GM12878 (cell line): ENCODE results near the gene ZNF341. TPM values are rescaled to one million over a fixed set of nuclear protein-coding genes. Genes with fewer than 3 reads are reported as not detected.

ENCODE experiments used
- ATAC-seq: fragments of 200-7000 bp; cut with Tn5 transposase; 3 replicates; pipeline ENCODE4 v1.9.1; 2020; ENCODE audit warnings: mild to moderate bottlenecking, moderate library complexity
- BruUV-seq: library from RNA; stranded (reverse); fragments of 400-500 nt; replicated peaks from 2 replicates; lab custom pipeline; 2021; lab: Mats Ljungman, UMichigan
- CTCF ChIA-PET: fragments of 300-600 bp; sonication (Branson Sonifier 250); formaldehyde crosslinking; extraction: SDS; loops from one replicate; lab custom pipeline; 2021; ENCODE audit warnings: inconsistent platforms; lab: Yijun Ruan, JAX
- POLR2A ChIA-PET: fragments of 350-600 bp; formaldehyde crosslinking; extraction: SDS; loops from one replicate; lab custom pipeline; 2021; ENCODE audit warnings: inconsistent platforms; lab: Charles Lee
- RAD21 ChIA-PET: fragments of 300-600 bp; sonication (Branson Sonifier 250); formaldehyde crosslinking; loops from one replicate; lab custom pipeline; 2023; ENCODE audit warnings: antibody characterized with exemption; ENCODE audit not compliant: unreplicated experiment; lab: Charles Lee
- SMC1A ChIA-PET: fragments of 300-600 bp; sonication (Branson Sonifier 250); formaldehyde crosslinking; loops from one replicate; lab custom pipeline; 2023; ENCODE audit not compliant: unreplicated experiment, uncharacterized antibody; lab: Charles Lee
- DNase-seq: peaks from one replicate; pipeline ENCODE4 v3.0.0-alpha.2; 2011; ENCODE audit warnings: low read depth, low spot score
- FAIRE-seq: peaks from 3 replicates; lab custom pipeline; 2011; peaks lifted over from hg19 to GRCh38; lab: Jason Lieb, UNC
- H2AFZ ChIP-seq: 2 replicates; pipeline ENCODE4 v1.6.0; 2011; ENCODE audit warnings: low read depth, low read length, control low read depth; ENCODE audit not compliant: control insufficient read depth
- H3K27ac ChIP-seq: 2 replicates; pipeline ENCODE4 v1.5.1; 2011; ENCODE audit warnings: control low read depth; ENCODE audit not compliant: control insufficient read depth, insufficient read depth
- H3K27me3 ChIP-seq, 2 experiments: replicated peaks in 1 of 2; 2 replicates each; pipeline versions ENCODE4 v1.6.0 to v1.6.1; 2011; ENCODE audit warnings: low read length in 1 of 2; ENCODE audit not compliant: control insufficient read depth in 2 of 2, insufficient read depth in 2 of 2
- H3K36me3 ChIP-seq, 2 experiments: 2 replicates each; pipeline ENCODE4 v1.5.1; 2011; ENCODE audit warnings: low read length in 1 of 2; ENCODE audit not compliant: control insufficient read depth in 2 of 2, insufficient read depth in 2 of 2
- H3K4me1 ChIP-seq: 2 replicates; pipeline ENCODE4 v1.6.1; 2011; ENCODE audit warnings: mild to moderate bottlenecking, low read length, moderate library complexity, mixed read lengths; ENCODE audit not compliant: control insufficient read depth, insufficient read depth
- H3K4me2 ChIP-seq: 2 replicates; pipeline ENCODE4 v1.6.0; 2011; ENCODE audit warnings: control low read depth; ENCODE audit not compliant: control insufficient read depth, insufficient read depth
- H3K4me3 ChIP-seq: fragments of 200-600 bp; sonication (generic); 2 replicates; pipeline ENCODE4 v1.5.1; 2016
- H3K79me2 ChIP-seq: 2 replicates; pipeline ENCODE4 v1.6.0; 2011; ENCODE audit warnings: low read length; ENCODE audit not compliant: control insufficient read depth, insufficient read depth
- H3K9ac ChIP-seq: 2 replicates; pipeline ENCODE4 v1.8.0; 2011; ENCODE audit warnings: low read length, control low read depth, mixed read lengths; ENCODE audit not compliant: control insufficient read depth, insufficient read depth
- H3K9me3 ChIP-seq: replicated peaks from 3 replicates; pipeline ENCODE4 v1.5.1; 2011; ENCODE audit warnings: mild to moderate bottlenecking, low read length; ENCODE audit not compliant: control insufficient read depth, insufficient read depth
- H4K20me1 ChIP-seq: 2 replicates; pipeline ENCODE4 v1.6.0; 2011; ENCODE audit not compliant: control insufficient read depth, insufficient read depth
- CBFB ChIP-seq: IDR thresholded peaks from 2 replicates; pipeline ENCODE4 v1.6.1; 2016; ENCODE audit warnings: antibody characterized with exemption, low read depth
- CHD1 ChIP-seq: IDR thresholded peaks from 2 replicates; pipeline ENCODE4 v1.6.1; 2012; ENCODE audit warnings: low read depth, low read length, improper control_type of control experiment
- FOS ChIP-seq: IDR thresholded peaks from 3 replicates; pipeline ENCODE4 v1.6.1; 2011; ENCODE audit warnings: borderline replicate concordance; ENCODE audit not compliant: insufficient read length; ENCODE audit errors: extremely low read depth
- FOXM1 ChIP-seq: IDR thresholded peaks from 2 replicates; pipeline ENCODE4 v1.6.1; 2012; ENCODE audit warnings: low read depth, mild to moderate bottlenecking, inconsistent platforms, low read length, moderate library complexity
- GABPA ChIP-seq: IDR thresholded peaks from 2 replicates; pipeline ENCODE4 v1.6.1; 2014; ENCODE audit warnings: antibody characterized with exemption, low read depth, mild to moderate bottlenecking, inconsistent platforms
- JUND ChIP-seq: IDR thresholded peaks from 2 replicates; pipeline ENCODE4 v1.6.1; 2012; ENCODE audit warnings: low read depth, mild to moderate bottlenecking, low read length, improper control_type of control experiment, moderate library complexity
- MEF2B ChIP-seq: fragments of 450-650 bp; IDR thresholded peaks from 2 replicates; pipeline ENCODE4 v1.6.1; 2018; ENCODE audit warnings: mild to moderate bottlenecking, moderate library complexity; ENCODE audit not compliant: partially characterized antibody, poor library complexity, severe bottlenecking
- MYB ChIP-seq: fragments of 150-350 bp; IDR thresholded peaks from 2 replicates; pipeline ENCODE4 v1.6.1; 2014; ENCODE audit warnings: mild to moderate bottlenecking, low read depth, low read length, borderline replicate concordance
- NFXL1 ChIP-seq: fragments of 450-650 bp; IDR thresholded peaks from 2 replicates; pipeline ENCODE4 v1.6.1; 2017; ENCODE audit warnings: antibody characterized with exemption, mild to moderate bottlenecking, borderline replicate concordance
- RFX5 ChIP-seq: IDR thresholded peaks from 2 replicates; pipeline ENCODE4 v1.6.1; 2011; ENCODE audit warnings: low read depth, low read length, improper control_type of control experiment
- RUNX3 ChIP-seq: IDR thresholded peaks from 2 replicates; pipeline ENCODE4 v1.6.1; 2012; ENCODE audit warnings: low read length, inconsistent platforms
- STAT3 ChIP-seq: IDR thresholded peaks from 2 replicates; pipeline ENCODE4 v1.6.1; 2011; ENCODE audit warnings: low read depth, low read length, improper control_type of control experiment
- TARDBP ChIP-seq: IDR thresholded peaks from 2 replicates; pipeline ENCODE4 v1.6.1; 2016; ENCODE audit warnings: borderline replicate concordance
- ZZZ3 ChIP-seq: IDR thresholded peaks from 2 replicates; pipeline ENCODE4 v1.6.1; 2011; ENCODE audit warnings: low read depth; ENCODE audit not compliant: control insufficient read depth, insufficient read length
- WGBS: methylation state at CpG from one replicate; pipeline ENCODE4 v1.1.6; 2016; ENCODE audit warnings: low lambda C conversion rate; ENCODE audit not compliant: insufficient replicate concordance, insufficient coverage; ENCODE audit errors: missing lambda C conversion rate; 5-methylcytosine and 5-hydroxymethylcytosine counted together
- in situ Hi-C: fragments of 300-500 bp; cut with MboI; formaldehyde crosslinking; loops from 9 replicates; pipeline ENCODE4 v1.14.3; 2018; ENCODE audit warnings: mixed read lengths
- intact Hi-C: fragments of 100-400 bp; cut with micrococcal nuclease; formaldehyde crosslinking; loops from one replicate; pipeline ENCODE4 v1.14.2; 2022; ENCODE audit not compliant: unreplicated experiment
- polyA plus RNA-seq, 11 experiments: library from polyadenylated mRNA; depleted of rRNA in 4 of 11; unstranded in 6 of 11; stranded (reverse) in 5 of 11; fragments of >200 nt; fragmentation: Nextera tagmentation in 4 of 11; fragmentation: Illumina TruSeq in 1 of 11; extraction: Ambion mirVana in 4 of 11; extraction: Trizol in 1 of 11; gene quantifications; 1 replicate in 1 of 11; 2 replicates in 10 of 11; pipeline versions ENCODE4 v1.2.1 to v1.2.3, GENCODE V29; 2011 to 2016; ENCODE audit warnings: inconsistent platforms in 2 of 11, missing spikeins in 2 of 11, low read depth in 1 of 11
- total RNA-seq, 4 experiments: library from RNA; depleted of rRNA in 3 of 4; stranded (reverse); fragments of >200 nt in 3 of 4; fragmentation: Illumina TruSeq in 1 of 4; extraction: Trizol in 1 of 4; gene quantifications; 2 replicates each; pipeline versions ENCODE4 v1.2.1 to v1.2.3, GENCODE V29; 2013 to 2021
- TF ChIP-seq, protein P1 (sequence below): fragments of 450-650 bp; IDR thresholded peaks from 2 replicates; pipeline ENCODE4 v1.6.1; 2017; ENCODE audit warnings: mild to moderate bottlenecking, moderate library complexity
- TF ChIP-seq, protein P2 (sequence below): fragments of 450-650 bp; conservative IDR thresholded peaks from 2 replicates; pipeline ENCODE4 v1.6.1; 2017; ENCODE audit warnings: mild to moderate bottlenecking, moderate library complexity
- TF ChIP-seq, protein P3 (sequence below): IDR thresholded peaks from 2 replicates; pipeline ENCODE4 v1.6.1; 2012; ENCODE audit warnings: low read length, inconsistent platforms

Gene ZNF341
- total and polyA plus RNA-seq, 10 of the 15 experiments (the other 5 are each of a cell fraction or from before 2014, with no cell fraction given), result 0.18 to 5.0 (median 2.6) TPM

DNA sequence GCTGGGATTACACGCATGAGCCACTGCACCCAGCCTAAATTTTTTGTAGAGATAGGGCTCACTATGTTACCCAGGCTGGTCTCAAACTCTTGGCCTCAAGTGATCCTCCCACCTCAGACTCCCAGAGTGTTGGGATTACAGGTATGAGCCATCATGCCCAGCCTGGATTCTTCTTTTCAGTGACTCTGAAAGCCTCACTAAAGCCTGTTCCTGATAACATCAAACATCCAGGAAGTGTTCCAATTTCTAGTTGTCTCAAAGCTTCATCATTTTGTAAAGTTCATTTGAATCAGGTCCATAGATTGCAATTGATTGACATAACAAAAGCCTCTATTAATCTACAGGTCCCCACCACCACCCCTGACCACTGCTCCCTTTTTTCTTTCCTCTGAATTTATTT lies 50.1 kb downstream of the ZNF341 start (continued):
- TF ChIP-seq, protein P1, sequence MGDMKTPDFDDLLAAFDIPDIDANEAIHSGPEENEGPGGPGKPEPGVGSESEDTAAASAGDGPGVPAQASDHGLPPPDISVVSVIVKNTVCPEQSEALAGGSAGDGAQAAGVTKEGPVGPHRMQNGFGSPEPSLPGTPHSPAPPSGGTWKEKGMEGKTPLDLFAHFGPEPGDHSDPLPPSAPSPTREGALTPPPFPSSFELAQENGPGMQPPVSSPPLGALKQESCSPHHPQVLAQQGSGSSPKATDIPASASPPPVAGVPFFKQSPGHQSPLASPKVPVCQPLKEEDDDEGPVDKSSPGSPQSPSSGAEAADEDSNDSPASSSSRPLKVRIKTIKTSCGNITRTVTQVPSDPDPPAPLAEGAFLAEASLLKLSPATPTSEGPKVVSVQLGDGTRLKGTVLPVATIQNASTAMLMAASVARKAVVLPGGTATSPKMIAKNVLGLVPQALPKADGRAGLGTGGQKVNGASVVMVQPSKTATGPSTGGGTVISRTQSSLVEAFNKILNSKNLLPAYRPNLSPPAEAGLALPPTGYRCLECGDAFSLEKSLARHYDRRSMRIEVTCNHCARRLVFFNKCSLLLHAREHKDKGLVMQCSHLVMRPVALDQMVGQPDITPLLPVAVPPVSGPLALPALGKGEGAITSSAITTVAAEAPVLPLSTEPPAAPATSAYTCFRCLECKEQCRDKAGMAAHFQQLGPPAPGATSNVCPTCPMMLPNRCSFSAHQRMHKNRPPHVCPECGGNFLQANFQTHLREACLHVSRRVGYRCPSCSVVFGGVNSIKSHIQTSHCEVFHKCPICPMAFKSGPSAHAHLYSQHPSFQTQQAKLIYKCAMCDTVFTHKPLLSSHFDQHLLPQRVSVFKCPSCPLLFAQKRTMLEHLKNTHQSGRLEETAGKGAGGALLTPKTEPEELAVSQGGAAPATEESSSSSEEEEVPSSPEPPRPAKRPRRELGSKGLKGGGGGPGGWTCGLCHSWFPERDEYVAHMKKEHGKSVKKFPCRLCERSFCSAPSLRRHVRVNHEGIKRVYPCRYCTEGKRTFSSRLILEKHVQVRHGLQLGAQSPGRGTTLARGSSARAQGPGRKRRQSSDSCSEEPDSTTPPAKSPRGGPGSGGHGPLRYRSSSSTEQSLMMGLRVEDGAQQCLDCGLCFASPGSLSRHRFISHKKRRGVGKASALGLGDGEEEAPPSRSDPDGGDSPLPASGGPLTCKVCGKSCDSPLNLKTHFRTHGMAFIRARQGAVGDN, result no peak
- TF ChIP-seq NFXL1 (no peak), CHD1 (no peak), MYB (no peak), RFX5 (no peak)
- TF ChIP-seq, all 136 proteins: peak for 0

DNA sequence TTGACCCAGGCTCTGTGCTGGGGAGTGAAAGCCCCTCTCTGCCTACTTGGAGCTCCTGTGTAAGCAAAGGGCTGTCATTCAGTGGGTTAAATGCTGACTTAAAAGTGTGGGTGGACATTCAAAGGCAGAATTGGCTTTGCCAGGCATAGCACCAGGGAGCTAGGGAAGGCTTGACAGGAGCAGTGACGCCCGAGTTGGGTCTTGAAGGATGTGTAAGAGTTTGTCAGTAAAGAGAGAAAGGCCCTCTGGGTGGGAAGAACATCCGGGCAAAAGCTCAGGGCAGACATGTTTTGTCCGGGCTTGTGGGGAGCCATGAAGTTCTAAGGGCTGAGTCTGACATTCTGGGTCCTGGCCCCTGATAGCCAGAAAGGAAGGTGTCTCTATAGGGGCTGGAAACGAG lies 51.5 kb downstream of the ZNF341 start:
- Histone ChIP-seq H4K20me1 (no peaks in the 10 kb centered on the region), H3K4me3 (no peak overlapping the region), H3K79me2 (no peaks in the 10 kb centered on the region), H3K9me3 (no peaks in the 10 kb centered on the region), H3K4me1 (peaks cover 36% of the 10 kb centered on the region), H3K27me3 (no peaks in the 10 kb centered on the region), H3K36me3 (no peaks in the 10 kb centered on the region; a peak in 1 of 4 replicates), H3K4me2 (no peak overlapping the region), H3K27ac (no peak overlapping the region), H2AFZ (no peak overlapping the region), H3K9ac (no peak overlapping the region)
- SMC1A ChIA-PET, result no interaction called here
- POLR2A ChIA-PET, result interaction anchor here (0.7 kb wide), 1 partner anchor 21 kb away, joined by 3 read pairs; no protein-coding TSS in a partner anchor
- no peak for FAIRE-seq
- RAD21 ChIA-PET, result interaction anchor here (1.1 kb wide), 1 partner anchor 98 kb away, joined by 3 read pairs; no protein-coding TSS in a partner anchor
- DNase-seq, result no peak
- CTCF ChIA-PET, result interaction anchor here (2.1 kb wide), 1 partner anchor 9 kb away, joined by 16 read pairs; no protein-coding TSS in a partner anchor
- no TSS peak for BruUV-seq
- intact Hi-C loops, result no loop called here
- 74% methylated on average over 5 of the region's 5 CpGs for WGBS
- ATAC-seq, result no peak
- in situ Hi-C loops, result no loop called here
- TF ChIP-seq, protein P2, sequence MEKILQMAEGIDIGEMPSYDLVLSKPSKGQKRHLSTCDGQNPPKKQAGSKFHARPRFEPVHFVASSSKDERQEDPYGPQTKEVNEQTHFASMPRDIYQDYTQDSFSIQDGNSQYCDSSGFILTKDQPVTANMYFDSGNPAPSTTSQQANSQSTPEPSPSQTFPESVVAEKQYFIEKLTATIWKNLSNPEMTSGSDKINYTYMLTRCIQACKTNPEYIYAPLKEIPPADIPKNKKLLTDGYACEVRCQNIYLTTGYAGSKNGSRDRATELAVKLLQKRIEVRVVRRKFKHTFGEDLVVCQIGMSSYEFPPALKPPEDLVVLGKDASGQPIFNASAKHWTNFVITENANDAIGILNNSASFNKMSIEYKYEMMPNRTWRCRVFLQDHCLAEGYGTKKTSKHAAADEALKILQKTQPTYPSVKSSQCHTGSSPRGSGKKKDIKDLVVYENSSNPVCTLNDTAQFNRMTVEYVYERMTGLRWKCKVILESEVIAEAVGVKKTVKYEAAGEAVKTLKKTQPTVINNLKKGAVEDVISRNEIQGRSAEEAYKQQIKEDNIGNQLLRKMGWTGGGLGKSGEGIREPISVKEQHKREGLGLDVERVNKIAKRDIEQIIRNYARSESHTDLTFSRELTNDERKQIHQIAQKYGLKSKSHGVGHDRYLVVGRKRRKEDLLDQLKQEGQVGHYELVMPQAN, result no peak
- no peak for TF ChIP-seq GABPA
- TF ChIP-seq FOXM1, result no peak
- TF ChIP-seq CBFB, result no peak
- TF ChIP-seq MEF2B, result no peak
- TF ChIP-seq FOS, result no peak
- TF ChIP-seq RUNX3, result no peak
- no peak for TF ChIP-seq ZZZ3
- no peak for TF ChIP-seq MYB
- TF ChIP-seq, protein P3, sequence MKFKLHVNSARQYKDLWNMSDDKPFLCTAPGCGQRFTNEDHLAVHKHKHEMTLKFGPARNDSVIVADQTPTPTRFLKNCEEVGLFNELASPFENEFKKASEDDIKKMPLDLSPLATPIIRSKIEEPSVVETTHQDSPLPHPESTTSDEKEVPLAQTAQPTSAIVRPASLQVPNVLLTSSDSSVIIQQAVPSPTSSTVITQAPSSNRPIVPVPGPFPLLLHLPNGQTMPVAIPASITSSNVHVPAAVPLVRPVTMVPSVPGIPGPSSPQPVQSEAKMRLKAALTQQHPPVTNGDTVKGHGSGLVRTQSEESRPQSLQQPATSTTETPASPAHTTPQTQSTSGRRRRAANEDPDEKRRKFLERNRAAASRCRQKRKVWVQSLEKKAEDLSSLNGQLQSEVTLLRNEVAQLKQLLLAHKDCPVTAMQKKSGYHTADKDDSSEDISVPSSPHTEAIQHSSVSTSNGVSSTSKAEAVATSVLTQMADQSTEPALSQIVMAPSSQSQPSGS, result no peak
- no peak for TF ChIP-seq JUND
- TF ChIP-seq TARDBP, result no peak
- TF ChIP-seq STAT3, result no peak
